Measurements from ENCODE around the gene APLP1. TPM values are rescaled to one million over a fixed set of nuclear protein-coding genes. Genes with fewer than 3 reads are reported as not detected.
"Not testable (repeated sequence)": the region's sequence is repeated elsewhere in the genome, so short reads cannot be mapped to it uniquely, and the experiment has no call there.

Gene APLP1
- total and polyA plus RNA-seq, 2 donors (not counting 3 experiments of a cell fraction or from before 2014, with no cell fraction given): 6.2 to 13.0 TPM

- peaks cover 4% of the 10 kb centered on the region for H3K4me1 ChIP-seq (ENCODE audit: control insufficient read depth, extremely low read depth, insufficient read depth, low read length)
- no peaks in the 10 kb centered on the region for H3K79me2 ChIP-seq (ENCODE audit: control insufficient read depth, insufficient read depth, low read length)
- H3K36me3 ChIP-seq (ENCODE audit: control insufficient read depth in 2 of 2, extremely low read depth in 1 of 2, insufficient read depth in 2 of 2, low read length in 2 of 2): no peaks in the 10 kb centered on the region
- peak overlapping the region; percentile 51 for H3K4me2 ChIP-seq (ENCODE audit: insufficient read depth, low read length)
- H3K9me3 ChIP-seq (replicated peaks; ENCODE audit: control insufficient read depth, insufficient read depth, low read length): no peaks in the 10 kb centered on the region
- ChIA-PET CTCF (interaction anchor here (1.0 to 1.4 kb wide), 2 partner anchors 10 to 22 kb away, joined by 3 to 4 read pairs; no protein-coding TSS in a partner anchor), POLR2A (no interaction called here)
- DNase-seq (ENCODE audit: low read depth, low spot score): peak; percentile 80
- peak overlapping the region; percentile 72 for H2AFZ ChIP-seq (ENCODE audit: low read depth, low read length)
- intact Hi-C loops (cut with micrococcal nuclease) (no loop called here), dilution Hi-C loops (cut with MboI; ENCODE audit: extremely low pct_ligation_motif_present, low sequenced_read_pairs) (no loop called here)
- peaks cover 2 to 7% of the 10 kb centered on the region in 2 experiments for H3K27me3 ChIP-seq (ENCODE audit: control insufficient read depth in 2 of 2, insufficient read depth in 2 of 2, low read length in 2 of 2)
- no peak for TF ChIP-seq MAX (IDR thresholded peaks at IDR 0.05; ENCODE audit: insufficient read depth, insufficient read length)
- TF ChIP-seq EZH2 (IDR thresholded peaks at IDR 0.05; ENCODE audit: borderline replicate concordance, low read depth, low read length, severe bottlenecking): peak; percentile 19
- BruUV-seq (replicated peaks): no TSS peak
- H4K20me1 ChIP-seq (replicated peaks; ENCODE audit: control insufficient read depth, extremely low read depth, insufficient read depth, low read length): no peaks in the 10 kb centered on the region
- no peaks in the 10 kb centered on the region for H3K9me1 ChIP-seq (replicated peaks; ENCODE audit: control insufficient read depth, extremely low read depth, insufficient read depth, low read length)
- no peak overlapping the region for H3K9ac ChIP-seq (replicated peaks; ENCODE audit: extremely low read depth, insufficient read depth, low read length)
- no peak overlapping the region for H3K27ac ChIP-seq (ENCODE audit: insufficient read depth, low read depth, low read length)
- peak; percentile 87 for FAIRE-seq
- H3K4me3 ChIP-seq (replicated peaks in 1 of 3; ENCODE audit: insufficient read depth in 1 of 3, low read depth in 1 of 3, low read length in 3 of 3): no peak overlapping the region
Measured at GRCh38 chr19:35869327-35870123, 1.2 kb downstream of the APLP1 start.

DNA sequence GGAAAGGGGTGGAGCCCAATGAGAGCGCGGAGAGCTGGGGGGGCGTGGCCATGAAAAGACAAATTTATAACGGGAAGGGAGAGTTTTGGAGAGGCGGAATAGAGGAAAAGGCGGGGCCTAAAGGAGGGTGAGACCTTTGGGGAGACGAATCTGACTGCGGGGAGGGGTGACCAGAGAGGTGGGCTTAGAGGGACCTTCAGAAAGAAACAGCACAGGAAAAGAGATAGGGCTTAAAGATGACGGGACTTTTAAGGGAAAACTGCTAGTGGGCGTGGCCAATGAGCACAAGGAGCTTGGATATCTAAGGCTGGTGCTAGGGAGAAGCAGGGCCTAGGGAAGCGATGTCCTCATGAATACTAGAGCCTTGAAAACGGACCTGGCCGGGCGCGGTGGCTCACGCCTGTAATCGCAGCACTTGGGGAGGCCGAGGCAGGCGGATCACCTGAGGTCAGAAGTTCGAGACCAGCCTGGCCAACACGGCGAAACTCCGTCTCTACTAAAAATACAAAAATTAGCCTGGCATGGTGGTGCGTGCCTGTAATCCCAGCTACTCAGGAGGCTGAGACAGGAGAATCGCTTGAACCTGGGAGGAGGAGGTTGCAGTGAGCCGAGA lies 1.9 kb downstream of the APLP1 start:
- H3K4me3 ChIP-seq (replicated peaks in 1 of 3; ENCODE audit: insufficient read depth in 1 of 3, low read depth in 1 of 3, low read length in 3 of 3); H3K4me1 ChIP-seq (ENCODE audit: control insufficient read depth, extremely low read depth, insufficient read depth, low read length); H3K9me3 ChIP-seq (replicated peaks; ENCODE audit: control insufficient read depth, insufficient read depth, low read length); H3K36me3 ChIP-seq (ENCODE audit: control insufficient read depth in 2 of 2, extremely low read depth in 1 of 2, insufficient read depth in 2 of 2, low read length in 2 of 2); POLR2A ChIA-PET; H3K27ac ChIP-seq (ENCODE audit: insufficient read depth, low read depth, low read length); H3K27me3 ChIP-seq (ENCODE audit: control insufficient read depth in 2 of 2, insufficient read depth in 2 of 2, low read length in 2 of 2); BruUV-seq (replicated peaks); H3K79me2 ChIP-seq (ENCODE audit: control insufficient read depth, insufficient read depth, low read length); H3K9ac ChIP-seq (replicated peaks; ENCODE audit: extremely low read depth, insufficient read depth, low read length); H3K9me1 ChIP-seq (replicated peaks; ENCODE audit: control insufficient read depth, extremely low read depth, insufficient read depth, low read length); FAIRE-seq; H4K20me1 ChIP-seq (replicated peaks; ENCODE audit: control insufficient read depth, extremely low read depth, insufficient read depth, low read length); intact Hi-C loops (cut with micrococcal nuclease); dilution Hi-C loops (cut with MboI; ENCODE audit: extremely low pct_ligation_motif_present, low sequenced_read_pairs): not testable (repeated sequence)
- H3K4me2 ChIP-seq (ENCODE audit: insufficient read depth, low read length): peak overlapping the region; percentile 51
- peak; percentile 11 for DNase-seq (ENCODE audit: low read depth, low spot score)
- CTCF ChIA-PET: interaction anchor here (1.0 to 1.4 kb wide), 2 partner anchors 9 to 21 kb away, joined by 3 to 4 read pairs; no protein-coding TSS in a partner anchor
- H2AFZ ChIP-seq (ENCODE audit: low read depth, low read length): peak overlapping the region; percentile 72
